ENCODE measurements around the gene SIRT7. TPM values are rescaled to one million over a fixed set of nuclear protein-coding genes. Genes with fewer than 3 reads are reported as not detected.

Gene SIRT7
- total RNA-seq, 1 experiment from 2014 or later: 78.3 TPM

GRCh38 chr17:81863833-81864768 lies 53.9 kb downstream of the SIRT7 start:
- peaks cover 10% of the 10 kb centered on the region; the same call in 1 of the 2 replicates for H3K36me3 ChIP-seq (ENCODE audit: low read depth)
- H3K4me2 ChIP-seq: no peak overlapping the region
- BruUV-seq (replicated peaks): no TSS peak
- no peak overlapping the region for H3K27ac ChIP-seq
- H3K79me2 ChIP-seq (ENCODE audit: low read depth): peaks cover 44% of the 10 kb centered on the region
- no peak overlapping the region for H3K4me3 ChIP-seq
- no peaks in the 10 kb centered on the region for H3K9me3 ChIP-seq (ENCODE audit: insufficient read depth, low read depth)
- no peak overlapping the region for H2AFZ ChIP-seq
- CTCF ChIA-PET: no interaction called here
- no peaks in the 10 kb centered on the region for H3K4me1 ChIP-seq (replicated peaks; ENCODE audit: insufficient read depth)
- no peaks in the 10 kb centered on the region for H3K9me2 ChIP-seq (ENCODE audit: insufficient read depth)
- POLR2A ChIA-PET (ENCODE audit: unreplicated experiment): no interaction called here
- H4K20me1 ChIP-seq (ENCODE audit: insufficient read depth): peaks cover 42% of the 10 kb centered on the region
- intact Hi-C loops (cut with micrococcal nuclease; ENCODE audit: unreplicated experiment): no loop called here
- DNase-seq: no peak
- no peaks in the 10 kb centered on the region for H3K27me3 ChIP-seq (ENCODE audit: insufficient read depth, low read depth)
- H3F3A ChIP-seq (ENCODE audit: insufficient read depth, low read depth): peaks cover 54% of the 10 kb centered on the region
- TF ChIP-seq EZH2 (IDR thresholded peaks at IDR 0.05; ENCODE audit: low read depth): no peak
- TF ChIP-seq, protein P1, sequence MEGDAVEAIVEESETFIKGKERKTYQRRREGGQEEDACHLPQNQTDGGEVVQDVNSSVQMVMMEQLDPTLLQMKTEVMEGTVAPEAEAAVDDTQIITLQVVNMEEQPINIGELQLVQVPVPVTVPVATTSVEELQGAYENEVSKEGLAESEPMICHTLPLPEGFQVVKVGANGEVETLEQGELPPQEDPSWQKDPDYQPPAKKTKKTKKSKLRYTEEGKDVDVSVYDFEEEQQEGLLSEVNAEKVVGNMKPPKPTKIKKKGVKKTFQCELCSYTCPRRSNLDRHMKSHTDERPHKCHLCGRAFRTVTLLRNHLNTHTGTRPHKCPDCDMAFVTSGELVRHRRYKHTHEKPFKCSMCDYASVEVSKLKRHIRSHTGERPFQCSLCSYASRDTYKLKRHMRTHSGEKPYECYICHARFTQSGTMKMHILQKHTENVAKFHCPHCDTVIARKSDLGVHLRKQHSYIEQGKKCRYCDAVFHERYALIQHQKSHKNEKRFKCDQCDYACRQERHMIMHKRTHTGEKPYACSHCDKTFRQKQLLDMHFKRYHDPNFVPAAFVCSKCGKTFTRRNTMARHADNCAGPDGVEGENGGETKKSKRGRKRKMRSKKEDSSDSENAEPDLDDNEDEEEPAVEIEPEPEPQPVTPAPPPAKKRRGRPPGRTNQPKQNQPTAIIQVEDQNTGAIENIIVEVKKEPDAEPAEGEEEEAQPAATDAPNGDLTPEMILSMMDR (conservative IDR thresholded peaks at IDR 0.05): no peak

DNA sequence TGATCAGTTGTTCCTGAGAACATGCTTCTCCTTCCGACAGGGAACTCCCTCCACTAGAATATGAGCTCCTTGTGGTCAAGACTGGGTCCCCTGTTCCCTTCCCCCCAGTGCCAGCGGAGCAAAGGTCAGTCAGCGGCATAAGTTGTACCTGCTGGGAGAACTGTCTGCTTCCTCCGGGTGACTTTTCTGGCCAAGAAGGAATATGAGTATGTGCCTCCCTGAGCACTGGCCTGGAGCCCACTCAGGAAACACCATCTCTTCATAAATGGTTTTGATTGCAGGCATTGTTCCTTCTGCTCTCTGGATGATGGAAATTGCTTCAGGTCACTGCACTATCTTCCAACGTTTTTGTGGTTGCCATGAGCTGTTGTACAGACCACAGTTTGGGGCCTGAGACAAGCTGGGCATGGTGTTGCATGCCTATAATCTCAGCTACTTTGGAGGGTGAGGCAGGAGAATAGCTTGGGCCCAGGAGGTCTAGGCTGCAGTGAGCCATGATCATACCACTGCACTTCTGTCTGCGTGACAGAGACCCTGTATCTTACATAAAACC lies 54.8 kb downstream of the SIRT7 start:
- H3K4me2 ChIP-seq: peak overlapping the region; percentile 81; the same call in 1 of the 2 replicates
- no peaks in the 10 kb centered on the region for H3K4me1 ChIP-seq (replicated peaks; ENCODE audit: insufficient read depth)
- peaks cover 47% of the 10 kb centered on the region; the same call in 1 of the 2 replicates for H3F3A ChIP-seq (ENCODE audit: insufficient read depth, low read depth)
- intact Hi-C loops (cut with micrococcal nuclease; ENCODE audit: unreplicated experiment): no loop called here
- TF ChIP-seq, protein P1 (conservative IDR thresholded peaks at IDR 0.05): no peak
- TF ChIP-seq EZH2 (IDR thresholded peaks at IDR 0.05; ENCODE audit: low read depth): no peak
- POLR2A ChIA-PET (ENCODE audit: unreplicated experiment): no interaction called here
- no peaks in the 10 kb centered on the region for H3K9me3 ChIP-seq (ENCODE audit: insufficient read depth, low read depth)
- no peak overlapping the region for H2AFZ ChIP-seq
- H3K9me2 ChIP-seq (ENCODE audit: insufficient read depth): no peaks in the 10 kb centered on the region
- peaks cover 53% of the 10 kb centered on the region for H3K79me2 ChIP-seq (ENCODE audit: low read depth)
- DNase-seq: no peak
- H3K27ac ChIP-seq: no peak overlapping the region
- peaks cover 10% of the 10 kb centered on the region; the same call in 1 of the 2 replicates for H3K36me3 ChIP-seq (ENCODE audit: low read depth)
- no peaks in the 10 kb centered on the region for H3K27me3 ChIP-seq (ENCODE audit: insufficient read depth, low read depth)
- CTCF ChIA-PET: interaction anchor here (0.6 kb wide), 2 partner anchors 9 to 129 kb away, joined by 3 read pairs; no protein-coding TSS in a partner anchor
- no TSS peak for BruUV-seq (replicated peaks)
- H4K20me1 ChIP-seq (ENCODE audit: insufficient read depth): peaks cover 39% of the 10 kb centered on the region; the same call in 1 of the 2 replicates
- no peak overlapping the region for H3K4me3 ChIP-seq

Other genes with a start within 250 kb of the SIRT7 start
- 41.7 and 48.3 TPM in 2 replicates for gene ARL16, start 234.4 kb downstream of the SIRT7 start, total RNA-seq (2021)
- gene HGS, start 234.2 kb downstream of the SIRT7 start, total RNA-seq (2021): 149 and 166 TPM in 2 replicates
- gene MRPL12, start 214.8 kb downstream of the SIRT7 start, total RNA-seq (2021): 98.6 and 142 TPM in 2 replicates
- gene SLC25A10, start 205.9 kb downstream of the SIRT7 start, total RNA-seq (2021): 83.6 and 86.5 TPM in 2 replicates
- not detected in 2 replicates for gene GCGR, start 114.0 kb downstream of the SIRT7 start, total RNA-seq (2021)
- 53.8 and 84.0 TPM in 2 replicates for gene MCRIP1, start 84.9 kb downstream of the SIRT7 start, total RNA-seq (2021)
- gene PPP1R27, start 83.1 kb downstream of the SIRT7 start, total RNA-seq (2021): not detected in 2 replicates
- 636 and 782 TPM in 2 replicates for gene P4HB, start 57.6 kb downstream of the SIRT7 start, total RNA-seq (2021)
- gene ARHGDIA, start 46.8 kb downstream of the SIRT7 start, total RNA-seq (2021): 242 and 309 TPM in 2 replicates
- 138 and 156 TPM in 2 replicates for gene ALYREF, start 26.6 kb downstream of the SIRT7 start, total RNA-seq (2021)
- gene ANAPC11, start 26.5 kb downstream of the SIRT7 start, total RNA-seq (2021): 187 and 256 TPM in 2 replicates
- 0.83 and 1.1 TPM in 2 replicates for gene NPB, start 15.9 kb downstream of the SIRT7 start, total RNA-seq (2021)
- gene PCYT2, start 6.8 kb downstream of the SIRT7 start, total RNA-seq (2021): 54.7 and 82.2 TPM in 2 replicates
- gene MAFG, start 9.6 kb upstream of the SIRT7 start, total RNA-seq (2021): 79.5 and 85.9 TPM in 2 replicates
- gene PYCR1, start 19.1 kb upstream of the SIRT7 start, total RNA-seq (2021): 88.9 and 120 TPM in 2 replicates
- not detected in 2 replicates for gene MYADML2, start 29.1 kb upstream of the SIRT7 start, total RNA-seq (2021)
- 0.33 TPM in 1 of 2 replicates, not detected in the other for gene NOTUM, start 43.0 kb upstream of the SIRT7 start, total RNA-seq (2021)
- 54.9 and 80.0 TPM in 2 replicates for gene ASPSCR1, start 59.5 kb upstream of the SIRT7 start, total RNA-seq (2021)
- 115 and 132 TPM in 2 replicates for gene CENPX, start 104.7 kb upstream of the SIRT7 start, total RNA-seq (2021)
- 41.5 and 42.6 TPM in 2 replicates for gene LRRC45, start 105.1 kb upstream of the SIRT7 start, total RNA-seq (2021)
- gene RAC3, start 113.5 kb upstream of the SIRT7 start, total RNA-seq (2021): 32.3 and 41.6 TPM in 2 replicates
- 120 and 129 TPM in 2 replicates for gene DCXR, start 119.5 kb upstream of the SIRT7 start, total RNA-seq (2021)
- gene RFNG, start 133.6 kb upstream of the SIRT7 start, total RNA-seq (2021): 40.4 and 49.1 TPM in 2 replicates
- 121 and 124 TPM in 2 replicates for gene GPS1, start 133.7 kb upstream of the SIRT7 start, total RNA-seq (2021)
- gene DUS1L, start 147.6 kb upstream of the SIRT7 start, total RNA-seq (2021): 138 and 175 TPM in 2 replicates
- gene FASN, start 180.1 kb upstream of the SIRT7 start, total RNA-seq (2021): 455 and 658 TPM in 2 replicates